Osteoblast (primary cell): ENCODE results near the gene SLC50A1. TPM values are rescaled to one million over a fixed set of nuclear protein-coding genes. Genes with fewer than 3 reads are reported as not detected.
"Not testable (repeated sequence)": the region's sequence is repeated elsewhere in the genome, so short reads cannot be mapped to it uniquely, and the experiment has no call there.

Experiments
- DNase-seq: peaks from one replicate; pipeline ENCODE4 v3.0.0; 2011; ENCODE audit warnings: low spot score, mixed read lengths; ENCODE audit not compliant: insufficient read length; ENCODE audit errors: missing footprints
- H2AFZ ChIP-seq: 2 replicates; pipeline ENCODE4 v1.6.0; 2011; ENCODE audit warnings: mild to moderate bottlenecking, low read length
- H3K27ac ChIP-seq: 2 replicates; pipeline ENCODE4 v1.5.1; 2011; ENCODE audit warnings: mild to moderate bottlenecking, low read depth, low read length, moderate library complexity
- H3K27me3 ChIP-seq: 2 replicates; pipeline ENCODE4 v1.6.0; 2012; ENCODE audit warnings: mild to moderate bottlenecking, control low read depth, inconsistent platforms, low read length, moderate library complexity; ENCODE audit not compliant: insufficient read depth
- H3K36me3 ChIP-seq: 2 replicates; pipeline ENCODE4 v1.5.1; 2011; ENCODE audit warnings: mild to moderate bottlenecking, low read length, control low read depth, moderate library complexity; ENCODE audit not compliant: insufficient read depth
- H3K4me1 ChIP-seq: 2 replicates; pipeline ENCODE4 v1.5.1; 2011; ENCODE audit warnings: mild to moderate bottlenecking, low read length, control low read depth, moderate library complexity; ENCODE audit not compliant: insufficient read depth
- H3K4me2 ChIP-seq: 2 replicates; pipeline ENCODE4 v1.6.0; 2011; ENCODE audit warnings: mild to moderate bottlenecking, low read length; ENCODE audit not compliant: insufficient read depth
- H3K4me3 ChIP-seq: fragments of 200-600 bp; sonication (generic); 3 replicates; pipeline ENCODE4 v1.5.1; 2012; ENCODE audit warnings: mild to moderate bottlenecking, low read length, inconsistent platforms; ENCODE audit not compliant: insufficient read depth
- H3K79me2 ChIP-seq: 2 replicates; pipeline ENCODE4 v1.6.0; 2012; ENCODE audit warnings: mild to moderate bottlenecking, low read length, control low read depth, inconsistent platforms; ENCODE audit not compliant: insufficient read depth
- H3K9me3 ChIP-seq: 2 replicates; pipeline ENCODE4 v1.5.1; 2011; ENCODE audit warnings: low read depth, low read length, control low read depth
- H4K20me1 ChIP-seq: 2 replicates; pipeline ENCODE4 v1.6.0; 2012; ENCODE audit warnings: mild to moderate bottlenecking, low read length, control low read depth; ENCODE audit not compliant: insufficient read depth
- CTCF ChIP-seq: IDR thresholded peaks from 2 replicates; pipeline ENCODE4 v1.5.1; 2011; ENCODE audit warnings: mild to moderate bottlenecking, low read depth, low read length, moderate library complexity; ENCODE audit errors: extremely low read depth
- total RNA-seq: library from RNA; depleted of rRNA; stranded (reverse); fragments of >200 nt; gene quantifications from 2 replicates; pipeline ENCODE4 v1.2.3, GENCODE V29; 2012

The SLC50A1 gene
- total RNA-seq, 1 donor: 38.0 TPM

- Histone ChIP-seq H4K20me1 (peaks cover 14% of the 10 kb centered on the region), H3K27me3 (peaks cover 11% of the 10 kb centered on the region), H3K79me2 (peaks cover 4% of the 10 kb centered on the region), H3K4me1 (peaks cover 4% of the 10 kb centered on the region), H2AFZ (no peak overlapping the region), H3K4me3 (no peak overlapping the region), H3K36me3 (peaks cover 26% of the 10 kb centered on the region), H3K9me3 (no peaks in the 10 kb centered on the region), H3K27ac (no peak overlapping the region), H3K4me2 (no peak overlapping the region)
- TF ChIP-seq CTCF: no peak
- no peak for DNase-seq
These were observed 30.4 kb downstream of the SLC50A1 start for GRCh38 chr1:155166051-155166470.

GRCh38 chr1:155166471-155167165, 31.0 kb downstream of the SLC50A1 start:
- Histone ChIP-seq H3K4me2 (no peak overlapping the region), H3K9me3 (no peaks in the 10 kb centered on the region), H2AFZ (no peak overlapping the region), H4K20me1 (peaks cover 14% of the 10 kb centered on the region), H3K36me3 (peaks cover 26% of the 10 kb centered on the region), H3K4me1 (peaks cover 4% of the 10 kb centered on the region), H3K79me2 (peaks cover 7% of the 10 kb centered on the region), H3K27me3 (peaks cover 11% of the 10 kb centered on the region), H3K4me3 (no peak overlapping the region), H3K27ac (no peak overlapping the region)
- DNase-seq: peak; percentile 62
- TF ChIP-seq CTCF: no peak

GRCh38 chr1:155167166-155168104, 31.8 kb downstream of the SLC50A1 start:
- Histone ChIP-seq H3K79me2 (peaks cover 15% of the 10 kb centered on the region), H3K9me3 (no peaks in the 10 kb centered on the region), H3K4me3 (no peak overlapping the region), H4K20me1 (peaks cover 14% of the 10 kb centered on the region), H2AFZ (peak overlapping the region; percentile 9), H3K4me1 (peaks cover 11% of the 10 kb centered on the region), H3K4me2 (peak overlapping the region; percentile 37), H3K36me3 (peaks cover 26% of the 10 kb centered on the region), H3K27ac (no peak overlapping the region), H3K27me3 (peaks cover 11% of the 10 kb centered on the region)
- TF ChIP-seq CTCF: peak; percentile 95
- peak; percentile 94 for DNase-seq

GRCh38 chr1:155168105-155168445, 32.4 kb downstream of the SLC50A1 start:
- H3K4me3 ChIP-seq, H2AFZ ChIP-seq, H3K9me3 ChIP-seq, DNase-seq, H3K27ac ChIP-seq, H3K4me2 ChIP-seq: not testable (repeated sequence)
- Histone ChIP-seq H3K79me2 (peaks cover 22% of the 10 kb centered on the region), H3K27me3 (peaks cover 11% of the 10 kb centered on the region), H3K4me1 (peaks cover 12% of the 10 kb centered on the region), H4K20me1 (peaks cover 14% of the 10 kb centered on the region), H3K36me3 (peaks cover 26% of the 10 kb centered on the region)
